NCI-H1436 treated with DMSO at 0.1 percent for 48 hours (cell line): Measurements from ENCODE around the gene ALMS1.
A peak's percentile ranks its signal among the peaks of the same experiment; 100 is the strongest.
"Not testable (repeated sequence)": the region's sequence is repeated elsewhere in the genome, so short reads cannot be mapped to it uniquely, and the experiment has no call there.

ENCODE experiments used
- DNase-seq: peaks from one replicate; lab custom pipeline; 2025; lab: John Stamatoyannopoulos, UW

Gene ALMS1

GRCh38 chr2:73385504-73386341 is at the start of gene ALMS1:
ALMS1 (plus strand) TSS chr2:73385836; CDS start chr2:73385869, 33 bp downstream.
- DNase-seq: peak; percentile 72

DNA sequence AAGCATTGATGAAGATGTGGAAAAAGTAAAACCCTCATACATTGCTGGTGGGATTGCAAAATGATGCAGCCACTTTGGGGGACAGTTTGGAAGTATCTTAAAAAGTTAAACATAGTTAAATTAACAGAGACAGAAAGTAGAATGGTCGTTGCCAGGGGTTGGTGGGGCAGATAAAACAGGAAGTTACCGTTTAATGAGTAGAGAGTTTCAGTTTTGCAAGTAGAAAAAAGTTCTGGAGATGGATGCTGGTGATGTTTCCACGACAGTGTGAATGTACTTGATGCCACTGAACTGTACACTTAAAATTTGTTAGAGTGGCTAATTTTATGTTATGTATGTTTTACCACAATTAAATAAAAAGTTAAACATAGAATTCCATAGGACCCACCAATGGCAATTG is 47.8 kb upstream of the ALMS1 start:
- DNase-seq: no peak

GRCh38 chr2:73339201-73339600 is 46.4 kb upstream of the ALMS1 start:
- no peak for DNase-seq

- DNase-seq: no peak
Observed at GRCh38 chr2:73341039-73341438, 44.6 kb upstream of the ALMS1 start.

DNA sequence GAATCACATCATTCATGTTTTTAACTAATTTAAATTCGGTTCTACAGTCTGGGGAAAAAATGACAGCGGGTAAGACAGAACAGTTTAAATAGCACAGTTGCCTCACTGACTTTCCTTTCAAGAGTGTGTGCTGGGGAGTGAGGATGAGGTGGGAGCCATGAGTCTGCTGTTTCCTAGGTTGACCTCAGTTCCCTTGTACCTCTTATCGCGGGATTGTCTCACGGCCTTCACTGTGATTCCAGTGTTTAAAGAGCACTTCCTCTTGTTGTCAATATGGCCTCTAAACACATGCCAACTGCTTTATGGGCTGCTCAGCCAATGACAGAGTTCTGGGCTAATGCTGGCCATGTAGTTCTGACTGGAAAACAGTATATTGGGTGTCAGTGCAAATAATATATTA is 41.6 kb upstream of the ALMS1 start:
- DNase-seq: no peak

DNA sequence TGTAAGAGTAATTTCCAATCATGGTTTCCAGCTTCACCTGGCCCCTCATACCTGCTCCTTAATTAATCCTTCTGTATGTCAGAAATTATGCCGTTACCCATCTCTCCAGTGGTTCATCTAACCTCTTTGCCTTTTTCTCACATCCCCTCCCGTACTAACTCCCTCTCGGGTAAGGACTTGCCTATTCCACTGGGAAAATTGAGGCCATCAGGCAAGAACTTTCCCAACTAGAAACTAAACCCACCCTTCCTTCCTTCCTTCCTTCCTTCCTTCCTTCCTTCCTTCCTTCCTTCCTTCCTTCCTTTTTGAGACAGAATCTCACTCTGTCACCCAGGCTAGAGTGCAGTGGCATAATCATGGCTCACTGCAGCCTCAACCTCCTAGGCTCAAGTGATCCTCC is 40.9 kb upstream of the ALMS1 start:
- not testable (repeated sequence) for DNase-seq

DNA sequence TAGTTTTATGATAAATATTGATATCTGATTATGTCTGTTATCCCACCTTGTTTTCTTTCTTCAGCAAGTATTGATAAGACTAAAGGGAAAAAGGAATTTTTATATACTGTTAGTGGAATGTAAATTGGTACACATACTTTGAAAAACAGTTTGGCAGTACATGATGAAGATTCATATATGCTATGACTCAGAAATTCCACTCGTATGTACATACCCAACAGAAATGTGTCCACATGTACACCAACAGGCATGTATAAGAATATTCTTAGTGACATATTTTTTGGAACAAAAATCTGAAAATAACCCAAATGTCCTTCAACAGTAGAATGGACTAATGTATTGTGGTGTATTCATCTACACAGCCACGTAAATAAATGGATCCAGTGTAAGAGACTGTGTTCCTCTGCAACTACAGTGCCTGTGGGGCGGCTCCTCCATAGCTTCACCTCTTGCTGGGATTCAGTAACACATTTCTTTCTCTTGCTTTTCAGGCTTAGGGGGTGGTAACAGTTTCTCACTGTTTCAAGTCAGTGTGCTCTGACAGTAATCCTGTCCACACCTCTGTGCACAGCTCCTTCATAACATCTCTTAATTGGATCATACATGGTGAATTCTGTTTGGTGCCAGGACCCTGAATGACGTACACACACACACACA is 35.5 kb upstream of the ALMS1 start:
- DNase-seq: no peak

DNA sequence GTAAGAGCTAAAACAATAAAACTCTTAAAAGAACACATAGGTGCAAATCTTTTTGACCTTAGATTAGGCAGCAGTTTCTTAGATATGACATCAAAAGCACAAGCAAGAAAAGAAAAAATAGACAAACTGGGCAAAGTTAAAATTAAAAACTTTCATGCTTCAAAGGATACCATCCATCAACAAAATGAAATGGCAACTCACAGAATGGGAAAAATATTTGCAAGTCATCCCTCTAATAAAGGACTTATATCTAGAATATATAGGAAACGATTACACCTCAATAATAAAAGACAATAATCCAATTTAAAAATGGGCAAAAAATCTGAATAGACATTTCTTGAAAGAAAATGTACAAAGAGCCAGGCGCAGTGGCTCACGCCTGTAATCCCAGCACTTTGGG is 29.5 kb upstream of the ALMS1 start:
- no peak for DNase-seq

DNA sequence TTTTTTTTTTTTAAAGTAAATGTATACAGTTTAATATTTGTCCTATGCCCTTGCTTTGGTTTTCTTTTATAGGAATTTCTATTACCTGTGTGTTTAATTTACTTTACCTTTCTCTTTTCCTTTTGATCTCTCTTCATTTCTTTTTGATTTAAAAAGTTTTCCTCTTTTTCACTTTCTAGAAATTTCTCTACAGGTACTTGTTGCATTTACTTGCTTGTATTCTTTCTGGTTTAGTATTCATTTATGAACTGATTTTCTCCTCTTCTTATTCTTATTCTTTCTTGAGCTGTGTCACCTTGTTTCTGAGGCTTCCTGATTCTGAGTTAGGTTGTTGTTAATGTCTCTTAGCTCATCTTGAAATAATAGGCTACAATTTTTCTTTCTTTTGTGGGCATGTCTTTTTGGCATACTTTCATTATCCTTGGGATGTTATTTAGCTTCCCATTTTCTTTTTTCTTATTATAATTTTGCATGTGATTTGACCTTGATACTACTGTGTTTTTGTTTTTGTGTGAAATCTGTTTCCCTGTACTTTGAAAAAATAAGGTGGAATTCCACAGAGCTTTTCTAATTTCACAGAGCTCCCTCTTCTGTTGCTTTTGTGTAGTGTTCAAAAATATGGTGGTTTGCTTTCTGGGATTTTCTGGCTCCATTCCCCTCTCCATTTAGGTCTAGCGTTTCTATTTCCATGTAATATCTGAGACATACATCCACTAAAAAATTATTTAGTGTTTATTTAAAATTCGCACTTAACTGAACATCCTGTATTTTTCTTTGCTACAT is 25.5 kb upstream of the ALMS1 start:
- no peak for DNase-seq

DNA sequence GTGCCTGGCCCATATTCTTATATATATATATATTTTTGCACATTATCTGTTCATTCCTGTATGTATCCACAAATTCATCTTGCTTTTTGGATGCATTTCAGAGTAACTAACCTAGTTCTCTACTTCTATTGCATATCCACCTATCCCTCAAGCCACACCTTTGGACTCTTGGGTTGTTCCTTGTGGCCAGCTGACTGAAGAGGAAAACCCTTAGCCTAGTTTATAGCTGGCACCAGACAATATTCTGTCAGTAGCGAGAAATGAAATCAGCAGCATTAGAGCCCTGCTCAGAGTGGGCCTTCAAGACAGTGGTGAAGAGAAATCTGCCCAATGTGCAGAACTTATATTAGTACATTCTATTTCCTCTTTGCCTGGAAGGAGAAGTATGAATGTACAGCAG is 19.6 kb upstream of the ALMS1 start:
- DNase-seq: no peak

GRCh38 chr2:73368781-73369180 is 16.9 kb upstream of the ALMS1 start:
- no peak for DNase-seq

- DNase-seq: no peak
Observed at GRCh38 chr2:73370348-73370747, 15.3 kb upstream of the ALMS1 start.

GRCh38 chr2:73373344-73373743 is 12.3 kb upstream of the ALMS1 start:
- no peak for DNase-seq

DNA sequence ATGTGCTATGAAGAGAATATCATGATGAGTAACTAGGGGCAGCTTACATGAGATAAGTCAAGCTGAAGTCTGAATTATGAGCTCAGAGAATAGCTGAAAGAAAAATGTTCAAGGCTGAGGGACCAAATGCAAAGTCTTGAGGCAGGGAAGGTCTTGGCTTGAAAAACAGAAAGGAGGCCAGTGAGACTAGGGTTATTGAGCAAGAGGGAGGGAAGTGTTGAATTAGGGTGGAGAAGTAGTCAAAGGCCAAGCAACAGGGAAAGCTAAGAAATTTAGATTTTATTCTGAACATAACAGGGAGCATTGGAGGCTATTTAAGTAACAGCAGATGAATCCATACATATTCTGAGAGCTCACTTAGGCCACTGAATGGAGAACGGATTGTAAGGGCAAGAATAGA is 11.4 kb upstream of the ALMS1 start:
- DNase-seq: no peak

DNA sequence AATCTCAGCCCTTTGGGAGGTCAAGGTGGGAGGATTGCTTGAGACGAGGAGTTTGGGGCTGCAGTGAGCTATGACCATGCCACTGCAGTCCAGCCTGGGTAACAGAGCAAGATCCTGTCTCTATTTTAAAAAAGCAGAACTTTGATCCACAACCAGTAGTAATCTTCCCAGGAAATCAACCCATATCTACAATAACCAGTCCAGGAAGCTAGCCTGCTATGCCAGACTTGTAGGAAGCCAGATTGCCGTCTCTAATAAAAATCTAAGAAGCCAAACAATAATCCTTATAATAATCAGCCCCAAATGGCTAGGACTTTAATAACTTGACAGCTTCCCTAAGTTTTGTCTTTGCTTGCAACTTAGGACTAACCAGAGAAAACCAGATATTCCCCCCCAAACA is 9.0 kb upstream of the ALMS1 start:
- no peak for DNase-seq

DNA sequence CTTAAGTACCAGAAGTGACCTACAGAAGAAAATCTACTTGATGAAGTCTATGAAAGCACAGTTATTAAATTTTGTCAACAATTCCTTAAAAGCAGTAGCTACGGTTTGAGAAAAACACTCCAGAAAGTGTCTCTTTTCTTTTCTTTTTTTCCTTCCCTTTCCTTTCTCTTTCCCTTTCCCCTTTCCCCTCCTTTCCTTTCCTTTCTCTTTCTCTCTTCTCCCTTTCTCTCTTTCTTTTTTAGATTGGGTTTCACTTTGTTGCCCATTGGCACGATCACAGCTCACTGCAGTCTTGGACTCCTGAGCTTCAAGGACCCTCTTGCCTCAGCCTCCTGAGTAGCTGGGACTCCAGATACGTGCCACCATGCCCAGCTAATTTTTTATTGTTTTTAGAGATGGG is 2.6 kb upstream of the ALMS1 start:
- no peak for DNase-seq

GRCh38 chr2:73385123-73385503 is 523 bp upstream of the ALMS1 start:
- DNase-seq: no peak

DNA sequence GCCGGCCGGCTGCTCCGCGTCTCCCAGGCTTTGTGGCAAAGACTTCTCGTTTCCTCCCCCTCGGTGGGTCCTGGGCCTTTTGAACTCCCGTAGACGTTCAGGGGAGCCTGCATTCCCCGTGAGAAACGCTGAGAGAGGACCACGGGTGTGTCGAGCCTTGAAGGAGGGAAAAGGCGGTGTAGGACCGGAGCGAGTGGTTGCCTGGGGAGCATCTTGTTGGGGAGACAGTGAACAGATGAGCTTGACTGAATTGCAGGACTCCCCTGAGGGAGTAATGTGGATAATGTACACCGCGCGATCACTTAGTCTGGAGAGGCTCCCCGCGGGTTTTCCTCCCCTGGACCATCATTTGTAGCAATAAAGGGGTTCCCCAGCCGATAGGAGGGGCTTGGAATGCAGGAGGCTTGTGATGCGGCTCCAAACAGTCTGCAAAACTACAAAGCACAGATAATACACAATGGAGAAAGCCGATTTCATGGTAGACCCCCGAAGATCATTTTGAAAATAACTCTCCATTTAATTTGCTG is 769 bp downstream of the ALMS1 start:
- no peak for DNase-seq

- DNase-seq: no peak
Observed at GRCh38 chr2:73386894-73387636, 1.4 kb downstream of the ALMS1 start.

GRCh38 chr2:73402386-73403103 is 16.9 kb downstream of the ALMS1 start:
- no peak for DNase-seq

DNA sequence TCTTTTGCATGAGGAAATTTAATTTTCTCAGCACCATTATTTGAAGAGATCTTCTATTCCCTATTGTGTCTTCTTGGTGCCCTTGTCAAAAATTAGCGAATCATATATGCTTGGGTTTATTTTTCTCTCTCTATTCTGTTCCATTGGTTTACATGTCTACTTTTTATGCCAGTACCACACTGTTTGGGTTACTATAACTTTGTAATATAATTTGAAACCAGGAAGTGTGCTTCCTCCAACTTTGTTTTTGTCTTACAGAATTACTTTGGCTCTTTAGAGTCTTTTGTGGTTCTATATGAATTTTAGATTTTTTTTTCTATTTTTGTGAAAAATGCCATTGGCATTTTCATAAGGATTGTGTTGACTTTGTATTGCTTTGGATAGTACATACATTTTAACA is 17.6 kb downstream of the ALMS1 start:
- DNase-seq: no peak
